Measurements from ENCODE around the gene GALNT9. TPM values are rescaled to one million over a fixed set of nuclear protein-coding genes. Genes with fewer than 3 reads are reported as not detected.

GALNT9 gene
- total RNA-seq, 2 donors from 2014 or later: 0.34 TPM; not detected in 1

DNA sequence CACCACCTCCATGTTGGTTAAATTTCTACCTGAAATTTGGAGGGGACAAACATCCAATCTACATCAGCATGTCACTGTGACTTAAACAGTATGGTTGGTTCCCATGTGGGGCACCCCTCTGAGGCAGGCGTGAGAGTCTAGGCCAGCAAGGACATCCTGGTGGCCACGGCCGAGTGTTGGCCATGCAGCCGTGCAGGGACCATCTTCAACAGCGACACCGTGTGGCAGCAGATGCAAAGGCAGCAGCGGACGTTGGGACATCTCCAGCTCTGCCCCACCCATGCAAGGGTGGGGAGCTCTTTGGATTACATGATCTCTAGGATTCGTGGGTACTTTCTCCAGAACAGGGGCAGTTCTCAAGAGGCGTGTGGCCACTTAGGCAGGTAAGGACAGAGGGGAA lies 135.3 kb downstream of the GALNT9 start:
- H3K27ac Mint-ChIP-seq: no peak overlapping the region
- peaks cover 7% of the 10 kb centered on the region for H3K9me3 Mint-ChIP-seq
- no peaks in the 10 kb centered on the region for H3K36me3 Mint-ChIP-seq (ENCODE audit: low read depth)
- no peaks in the 10 kb centered on the region for H3K27me3 Mint-ChIP-seq
- H3K4me1 Mint-ChIP-seq: no peaks in the 10 kb centered on the region
- H3K4me3 Mint-ChIP-seq: no peak overlapping the region
- no peak for ATAC-seq (replicated peaks)

DNA sequence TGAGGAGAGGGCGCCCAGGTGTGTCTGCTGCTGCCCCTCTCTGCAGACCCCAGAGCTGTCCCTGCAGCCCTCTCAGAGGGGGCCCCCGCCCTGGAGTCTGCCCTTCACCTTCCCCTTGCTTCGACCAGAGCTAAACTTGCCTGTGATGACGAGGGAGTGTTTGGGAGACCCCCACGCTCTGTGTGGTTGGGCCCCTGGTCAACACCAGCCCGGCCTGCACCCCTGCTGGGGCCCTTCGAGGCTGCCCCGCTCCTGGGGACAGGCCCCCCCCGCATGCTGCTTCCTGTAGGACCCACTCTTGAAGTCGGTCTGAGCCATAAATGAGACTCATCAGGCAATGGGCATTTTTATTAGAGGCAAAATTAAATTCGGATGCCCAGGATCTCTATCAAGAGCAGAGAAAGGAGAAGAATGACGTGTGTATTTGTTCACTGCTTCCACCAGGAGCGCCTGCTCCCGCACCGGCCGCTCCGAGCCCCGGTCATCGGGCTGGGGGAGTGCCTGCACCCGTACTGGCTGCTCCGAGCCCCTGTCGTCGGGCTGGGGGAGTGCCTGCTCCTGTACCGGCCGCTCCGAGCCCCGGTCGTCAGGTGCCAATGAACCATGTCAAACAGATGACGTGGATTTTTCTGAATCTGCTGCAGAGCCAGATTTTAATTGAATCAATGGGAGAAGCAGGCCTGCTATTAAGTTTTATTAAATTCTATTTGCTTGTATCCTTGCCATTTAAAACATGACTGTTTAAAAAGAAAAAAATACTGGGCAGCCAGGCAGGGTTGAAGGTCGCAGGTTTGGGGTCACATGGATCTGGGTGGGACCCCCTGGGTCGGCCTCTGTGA lies 137.5 kb downstream of the GALNT9 start:
- Mint-ChIP-seq H3K4me1 (no peaks in the 10 kb centered on the region), H3K27me3 (no peaks in the 10 kb centered on the region), H3K9me3 (peaks cover 7% of the 10 kb centered on the region), H3K36me3 (ENCODE audit: low read depth) (no peaks in the 10 kb centered on the region), H3K27ac (no peak overlapping the region), H3K4me3 (no peak overlapping the region)
- no peak for ATAC-seq (replicated peaks)

DNA sequence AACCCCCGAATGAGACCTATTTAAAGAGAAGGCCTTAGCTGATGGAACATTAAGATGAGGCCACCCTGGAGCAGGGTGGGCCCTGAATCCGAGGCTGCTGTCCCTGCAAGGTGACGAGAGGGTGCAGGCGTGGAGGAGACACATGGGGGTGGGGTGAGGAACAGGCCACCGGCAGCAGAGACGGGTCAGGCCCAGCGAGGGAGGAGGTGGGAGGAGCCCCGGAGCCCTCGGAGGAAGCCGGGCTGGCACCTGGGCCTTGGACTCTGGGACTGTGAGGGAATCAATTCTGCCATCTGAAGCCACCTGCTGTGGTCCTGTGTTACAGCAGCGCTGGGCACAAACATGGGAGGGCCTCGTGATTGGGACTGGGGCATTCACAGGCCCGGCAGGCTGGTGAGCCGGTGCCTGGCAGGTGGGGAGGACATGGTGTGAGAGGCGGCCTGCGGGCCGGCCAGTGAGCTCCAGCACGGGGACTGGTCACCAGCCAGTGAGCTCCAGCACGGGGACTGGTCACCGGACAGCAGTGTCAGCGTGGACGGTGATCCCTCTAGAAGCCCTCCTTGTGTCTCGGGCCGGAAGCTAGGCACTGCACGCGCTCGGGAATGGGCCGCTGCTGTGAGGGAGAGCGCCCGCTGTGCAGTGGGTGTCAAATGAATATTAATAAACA lies 138.4 kb downstream of the GALNT9 start:
- Mint-ChIP-seq H3K9me3 (peaks cover 7% of the 10 kb centered on the region), H3K36me3 (ENCODE audit: low read depth) (no peaks in the 10 kb centered on the region), H3K4me3 (peak overlapping the region; percentile 89), H3K27me3 (no peaks in the 10 kb centered on the region), H3K4me1 (peaks cover 2% of the 10 kb centered on the region), H3K27ac (no peak overlapping the region)
- no peak for ATAC-seq (replicated peaks)

DNA sequence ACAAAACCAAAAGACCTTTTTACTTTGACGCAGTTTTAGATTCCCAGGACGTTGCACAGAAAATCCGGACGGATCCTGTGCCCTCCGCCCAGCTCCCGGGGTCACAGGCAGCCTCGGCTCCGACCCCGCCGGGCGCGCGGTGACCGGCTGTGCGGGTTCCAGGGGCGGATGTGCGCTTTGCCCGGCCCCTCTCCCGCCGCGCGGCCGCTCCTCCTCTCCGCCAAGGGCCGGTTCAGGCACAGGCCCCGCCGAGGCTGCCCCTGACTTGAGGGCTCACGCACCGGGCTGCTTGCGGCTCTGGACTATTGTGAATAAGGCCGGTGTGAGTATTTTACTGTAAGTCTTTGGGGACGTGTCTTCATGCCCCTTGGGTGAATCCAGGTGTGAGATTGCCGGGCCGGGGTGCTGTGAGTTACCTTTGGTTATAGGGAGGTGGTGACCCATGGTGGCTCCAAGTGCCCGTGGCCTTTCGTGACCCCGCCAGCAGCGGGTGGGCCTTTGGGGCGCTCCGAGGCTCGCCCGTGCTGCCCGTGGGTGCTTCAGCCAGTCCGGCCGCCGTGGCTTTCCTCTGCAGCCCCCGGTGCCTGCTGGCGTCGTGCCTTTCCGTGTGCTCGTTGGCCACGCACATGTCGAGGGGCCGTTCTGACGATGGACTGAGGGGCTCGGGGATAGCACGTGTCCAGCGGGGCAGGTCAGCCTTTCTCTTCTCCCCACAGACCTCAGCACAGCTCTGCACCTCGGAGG lies 139.2 kb downstream of the GALNT9 start:
- H3K4me3 Mint-ChIP-seq: peak overlapping the region; percentile 89
- no peaks in the 10 kb centered on the region for H3K36me3 Mint-ChIP-seq (ENCODE audit: low read depth)
- peak overlapping the region; percentile 82 for H3K27ac Mint-ChIP-seq
- peaks cover 7% of the 10 kb centered on the region for H3K4me1 Mint-ChIP-seq
- ATAC-seq (replicated peaks): peak; percentile 18
- H3K9me3 Mint-ChIP-seq: peaks cover 7% of the 10 kb centered on the region
- no peaks in the 10 kb centered on the region for H3K27me3 Mint-ChIP-seq

DNA sequence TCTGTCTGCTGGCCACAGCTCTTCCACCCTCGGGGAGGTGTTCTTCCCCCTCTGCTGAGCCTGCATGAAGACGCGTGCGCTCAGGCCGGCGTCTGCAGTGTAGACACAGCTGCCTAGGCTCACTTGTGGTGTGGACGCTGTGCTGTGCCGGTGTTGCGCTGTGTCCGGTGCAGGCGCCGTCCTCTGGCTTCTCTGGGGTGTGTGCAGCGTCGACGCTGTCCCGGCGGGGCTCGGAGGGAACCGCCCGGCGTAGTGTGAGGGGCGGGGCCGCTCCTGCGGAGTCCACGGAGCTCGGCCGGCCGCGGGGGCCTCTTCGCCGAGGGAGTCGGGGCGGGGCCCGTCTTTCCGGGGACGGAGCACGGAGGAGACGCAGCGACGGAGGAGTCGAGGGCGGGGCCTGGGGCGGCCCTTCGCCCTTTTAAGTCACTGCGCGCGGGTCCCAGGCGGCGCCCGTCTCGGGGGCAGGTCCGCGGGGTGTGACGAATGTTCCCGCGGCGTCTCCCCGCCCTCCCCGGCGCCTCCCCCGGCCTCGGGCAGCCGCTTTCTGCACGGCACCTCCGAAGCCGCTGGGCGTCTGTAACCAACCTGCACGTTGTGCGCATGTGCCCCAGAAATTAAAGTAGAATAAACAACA lies 139.9 kb downstream of the GALNT9 start:
- H3K4me3 Mint-ChIP-seq: peak overlapping the region; percentile 89
- peak overlapping the region; percentile 82 for H3K27ac Mint-ChIP-seq
- peaks cover 7% of the 10 kb centered on the region for H3K4me1 Mint-ChIP-seq
- peak; percentile 95 for ATAC-seq (replicated peaks)
- H3K36me3 Mint-ChIP-seq (ENCODE audit: low read depth): no peaks in the 10 kb centered on the region
- peaks cover 7% of the 10 kb centered on the region for H3K9me3 Mint-ChIP-seq
- no peaks in the 10 kb centered on the region for H3K27me3 Mint-ChIP-seq

DNA sequence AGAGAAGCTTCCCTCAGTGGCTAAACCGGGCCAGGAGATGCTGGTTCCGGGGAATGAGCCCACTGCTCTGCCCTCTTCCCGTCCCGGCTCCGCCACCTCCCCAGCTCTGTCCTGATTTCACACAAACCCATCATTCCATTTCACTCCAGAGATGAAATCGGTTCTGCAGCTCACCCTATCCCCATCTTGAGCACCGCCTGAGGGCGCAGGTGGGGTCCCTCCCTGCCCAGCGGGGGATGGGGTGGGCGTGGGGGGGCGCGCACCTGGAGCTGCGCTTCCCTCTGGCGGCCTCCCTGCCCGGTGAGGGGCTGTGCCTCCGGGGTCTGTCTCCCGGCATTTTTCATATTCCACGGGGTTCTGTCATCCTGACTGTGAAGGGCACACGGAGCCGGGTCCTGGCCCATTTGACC lies 140.5 kb downstream of the GALNT9 start:
- Mint-ChIP-seq H3K27me3 (no peaks in the 10 kb centered on the region), H3K36me3 (ENCODE audit: low read depth) (no peaks in the 10 kb centered on the region), H3K27ac (peak overlapping the region; percentile 82), H3K4me3 (peak overlapping the region; percentile 89), H3K9me3 (peaks cover 3% of the 10 kb centered on the region), H3K4me1 (peaks cover 7% of the 10 kb centered on the region)
- ATAC-seq (replicated peaks): no peak

DNA sequence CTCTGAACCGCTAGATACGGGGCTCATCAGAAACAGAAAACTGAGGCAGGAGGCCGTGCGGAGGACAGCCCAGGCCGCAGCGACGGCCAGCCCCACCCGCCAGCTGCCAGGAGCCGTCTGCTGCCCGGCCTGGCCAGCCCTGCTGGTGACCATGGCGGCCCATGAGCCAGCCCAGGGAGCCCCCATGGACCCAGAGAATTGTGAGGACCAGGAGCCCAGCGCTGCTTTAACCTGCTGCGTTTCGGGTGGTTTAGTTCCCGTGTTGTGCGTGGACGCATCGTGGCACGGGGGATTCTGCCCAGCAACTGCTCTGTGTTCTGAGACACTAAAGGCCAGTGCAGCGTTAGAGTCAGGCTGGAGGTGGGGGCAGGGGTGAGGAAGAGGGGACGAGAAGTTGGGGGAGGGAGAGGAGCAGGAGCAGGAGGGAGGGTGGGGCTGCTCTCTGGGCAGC lies 140.9 kb downstream of the GALNT9 start:
- Mint-ChIP-seq H3K27me3 (no peaks in the 10 kb centered on the region), H3K9me3 (peaks cover 2% of the 10 kb centered on the region), H3K4me3 (peak overlapping the region; percentile 89), H3K36me3 (ENCODE audit: low read depth) (no peaks in the 10 kb centered on the region), H3K27ac (no peak overlapping the region), H3K4me1 (peaks cover 7% of the 10 kb centered on the region)
- no peak for ATAC-seq (replicated peaks)

DNA sequence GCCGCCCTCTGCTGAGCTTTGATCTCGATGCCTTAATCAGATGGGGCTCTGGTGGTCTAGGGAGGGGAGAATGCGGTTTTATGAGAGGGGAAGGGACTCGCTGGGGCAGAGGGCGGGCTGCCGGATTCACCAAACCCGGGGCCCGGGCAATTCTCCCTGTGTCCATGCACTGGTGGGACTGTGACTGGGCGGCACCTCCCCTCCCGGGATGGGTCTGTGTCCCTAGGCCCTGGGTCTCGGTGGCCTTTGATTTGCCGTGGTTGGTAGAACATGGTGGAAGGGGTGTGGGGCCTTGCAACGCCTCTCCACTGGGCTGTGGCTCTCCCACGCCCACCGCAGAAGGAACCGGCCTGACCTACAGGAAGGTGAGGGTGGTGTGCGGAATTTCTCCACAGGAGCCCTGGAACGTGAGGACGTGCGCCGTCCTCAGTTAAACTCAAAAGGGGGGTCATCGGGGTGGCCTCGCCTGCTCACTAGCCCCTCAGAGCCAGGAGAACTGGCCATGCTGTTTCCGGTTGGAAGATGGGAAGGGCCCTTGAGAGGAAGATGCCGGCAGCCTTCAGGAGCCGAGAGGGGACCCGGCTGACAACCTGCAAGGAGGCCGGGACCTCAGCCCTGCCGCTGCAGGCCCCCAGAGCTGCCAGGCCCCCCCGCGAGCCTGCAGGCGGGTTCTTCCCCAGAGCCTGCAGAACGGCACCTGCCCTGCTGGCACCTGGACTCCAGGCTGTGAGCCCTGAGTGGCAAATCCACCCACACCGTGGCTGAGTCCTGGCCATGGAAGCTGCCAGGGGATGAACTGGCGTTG lies 141.5 kb downstream of the GALNT9 start:
- ATAC-seq (replicated peaks): no peak
- no peak overlapping the region for H3K27ac Mint-ChIP-seq
- H3K4me3 Mint-ChIP-seq: peak overlapping the region; percentile 89
- H3K4me1 Mint-ChIP-seq: peaks cover 7% of the 10 kb centered on the region
- no peaks in the 10 kb centered on the region for H3K27me3 Mint-ChIP-seq
- H3K9me3 Mint-ChIP-seq: no peaks in the 10 kb centered on the region
- H3K36me3 Mint-ChIP-seq (ENCODE audit: low read depth): no peaks in the 10 kb centered on the region

DNA sequence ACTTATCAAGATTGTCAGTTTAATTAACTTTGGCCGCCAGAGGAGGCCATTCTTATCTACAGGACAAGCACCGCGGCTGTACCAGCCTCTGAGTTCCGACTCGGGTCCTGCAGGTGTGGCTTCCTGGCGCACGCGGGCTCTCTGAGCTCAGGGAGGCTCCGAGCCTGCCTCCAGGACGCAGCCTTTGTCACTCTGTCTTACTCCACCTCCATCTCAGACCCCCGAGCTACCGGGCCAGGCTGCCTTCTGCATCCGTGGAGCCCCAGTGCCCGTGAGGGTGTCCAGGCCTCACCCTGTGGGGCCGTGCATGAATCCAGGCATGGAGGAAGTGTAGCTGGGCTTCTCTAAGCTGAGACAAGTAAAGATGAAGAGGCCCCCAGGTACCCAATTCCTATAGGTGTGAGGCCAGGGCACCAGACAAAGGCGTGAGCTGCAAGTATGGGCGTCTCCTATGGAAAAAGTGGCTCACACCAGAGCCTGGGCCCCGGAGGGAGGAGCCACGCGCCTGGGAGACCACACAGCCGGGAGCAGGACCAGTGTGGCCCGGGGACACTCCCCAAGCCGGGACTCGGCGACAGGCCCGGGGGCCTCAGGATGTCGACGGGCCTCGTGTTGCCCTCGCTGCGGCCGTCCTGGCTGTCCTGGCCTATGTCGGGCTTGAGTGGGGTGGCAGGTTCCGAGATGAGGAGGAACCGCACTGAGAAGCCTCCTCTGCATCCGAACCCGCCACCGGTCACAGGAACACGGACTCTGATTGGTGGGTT lies 142.3 kb downstream of the GALNT9 start:
- no peak for ATAC-seq (replicated peaks)

DNA sequence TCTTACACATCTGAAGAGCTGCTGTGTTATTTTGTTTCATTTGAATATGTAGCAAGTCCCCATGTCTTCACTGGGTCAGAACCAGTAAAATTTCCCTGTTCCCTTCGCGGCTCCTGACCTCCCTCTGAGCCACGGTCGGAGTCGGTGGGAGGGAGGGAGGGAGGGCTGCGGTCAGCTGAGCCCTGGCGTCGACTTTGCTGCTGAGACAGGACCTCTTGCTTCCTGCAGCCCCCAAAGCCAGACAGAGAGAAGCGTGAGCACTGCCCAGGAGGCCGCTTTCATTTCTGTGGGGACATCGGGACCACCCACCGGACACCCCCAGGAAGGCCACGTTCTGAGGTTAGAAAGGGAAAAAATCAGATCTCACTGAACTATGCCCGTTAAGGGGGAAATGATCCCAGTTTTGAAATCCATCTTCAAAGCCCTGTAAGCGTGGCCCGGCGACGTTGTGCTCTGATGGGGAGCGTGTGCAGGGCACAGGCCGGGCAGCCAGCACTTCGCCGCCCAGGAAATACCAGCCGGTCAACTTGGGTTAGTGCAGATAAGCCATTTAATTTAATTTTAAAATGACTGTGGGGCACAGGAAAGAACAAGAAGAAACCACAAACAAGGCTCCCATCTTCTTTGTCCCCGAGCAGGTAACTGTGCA lies 143.1 kb downstream of the GALNT9 start:
- Mint-ChIP-seq H3K36me3 (ENCODE audit: low read depth) (no peaks in the 10 kb centered on the region), H3K27me3 (no peaks in the 10 kb centered on the region), H3K4me1 (peaks cover 8% of the 10 kb centered on the region), H3K9me3 (no peaks in the 10 kb centered on the region), H3K27ac (peak overlapping the region; percentile 97), H3K4me3 (peak overlapping the region; percentile 89)
- ATAC-seq (replicated peaks): no peak

More for the DNA sequence above, 142.3 kb downstream of the GALNT9 start:
- H3K36me3 Mint-ChIP-seq (ENCODE audit: low read depth): no peaks in the 10 kb centered on the region
- H3K9me3 Mint-ChIP-seq: no peaks in the 10 kb centered on the region
- peaks cover 7% of the 10 kb centered on the region for H3K4me1 Mint-ChIP-seq
- no peaks in the 10 kb centered on the region for H3K27me3 Mint-ChIP-seq
- peak overlapping the region; percentile 97 for H3K27ac Mint-ChIP-seq
- peak overlapping the region; percentile 89 for H3K4me3 Mint-ChIP-seq

DNA sequence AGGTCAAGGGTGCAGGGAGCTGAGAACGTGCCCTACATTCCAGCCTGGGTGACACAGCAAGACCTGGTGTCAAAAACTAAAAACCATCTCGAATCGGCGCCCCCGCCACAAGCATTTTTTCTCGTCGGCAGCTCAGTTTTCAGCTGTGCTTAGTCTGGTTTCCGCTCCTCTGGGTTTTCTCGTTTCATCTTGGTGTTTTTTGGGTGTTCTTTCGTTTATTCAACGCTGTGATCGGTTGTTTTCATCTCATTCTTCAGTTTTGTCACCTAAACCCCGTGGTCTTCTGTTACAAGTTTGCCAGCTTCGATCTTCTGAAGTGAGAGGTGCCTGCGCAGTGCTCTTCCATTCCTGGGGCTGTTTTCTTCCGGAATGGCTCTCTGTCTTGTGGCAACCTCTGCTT lies 143.7 kb downstream of the GALNT9 start:
- Mint-ChIP-seq H3K27ac (peak overlapping the region; percentile 97), H3K27me3 (no peaks in the 10 kb centered on the region), H3K36me3 (ENCODE audit: low read depth) (no peaks in the 10 kb centered on the region), H3K9me3 (no peaks in the 10 kb centered on the region), H3K4me1 (peaks cover 13% of the 10 kb centered on the region), H3K4me3 (peak overlapping the region; percentile 89)
- no peak for ATAC-seq (replicated peaks)

DNA sequence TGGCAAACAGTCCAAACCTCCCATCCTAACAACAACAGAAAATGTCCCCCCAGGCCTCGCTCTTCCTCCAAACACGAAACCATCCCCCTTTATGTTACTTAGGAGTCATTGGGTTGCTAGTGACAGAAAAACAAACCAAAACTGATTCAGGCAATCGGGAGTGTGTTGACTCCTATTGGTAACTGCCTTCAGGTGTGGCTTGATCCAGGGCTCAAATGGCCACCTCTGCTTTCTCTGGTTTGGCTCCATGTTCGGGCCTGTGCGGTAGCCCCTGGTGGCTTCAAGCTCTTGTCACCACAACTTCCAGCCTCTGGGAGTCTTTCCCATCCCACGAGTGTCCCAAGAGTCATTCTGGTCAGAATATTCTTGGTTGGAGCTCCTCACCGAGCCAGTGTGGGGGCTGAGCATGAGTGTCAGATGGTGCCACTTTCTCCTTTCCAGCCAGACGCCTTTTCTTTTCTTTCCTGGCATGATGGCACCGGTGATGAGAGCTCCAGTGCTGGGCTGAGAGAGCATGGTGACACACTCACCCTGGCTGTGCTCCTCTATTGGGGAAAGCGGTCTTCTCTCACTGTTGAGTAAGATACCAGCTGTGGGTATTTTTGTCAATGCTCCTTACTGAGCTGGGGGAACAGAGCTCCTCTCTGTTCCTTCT lies 146.6 kb downstream of the GALNT9 start:
- peaks cover 21% of the 10 kb centered on the region for H3K4me1 Mint-ChIP-seq

More for the DNA sequence above, 146.6 kb downstream of the GALNT9 start:
- Mint-ChIP-seq H3K9me3 (no peaks in the 10 kb centered on the region), H3K4me3 (no peak overlapping the region), H3K27ac (no peak overlapping the region), H3K27me3 (no peaks in the 10 kb centered on the region), H3K36me3 (ENCODE audit: low read depth) (no peaks in the 10 kb centered on the region)
- ATAC-seq (replicated peaks): no peak

Data from activated T-helper 17 cell treated with anti-CD3 and anti-CD28 coated beads, Interleukin-2, amount 50 U/mL, for 72 hours (primary cell).